NCI-H460 (cell line): Measurements from ENCODE around the gene FREM3. TPM values are rescaled to one million over a fixed set of nuclear protein-coding genes. Genes with fewer than 3 reads are reported as not detected.

Experiments
- total RNA-seq: library from RNA; depleted of rRNA; stranded (reverse); fragments of >200 nt; shearing (Covaris generic); gene quantifications from 2 replicates; pipeline ENCODE4 v1.2.3, GENCODE V29; 2014; rRNA removed

Gene FREM3
- total RNA-seq, 1 experiment from 2014 or later = not detected

Other genes starting within 250 kb of the FREM3 start
- gene SMARCA5, start 187.0 kb downstream of the FREM3 start, total RNA-seq = 32.0 and 41.0 TPM in 2 replicates
- 1.3 and 2.3 TPM in 2 replicates for gene GYPE, start 204.9 kb upstream of the FREM3 start, total RNA-seq